ENCODE data around the gene ZDBF2. TPM values are rescaled to one million over a fixed set of nuclear protein-coding genes. Genes with fewer than 3 reads are reported as not detected.
"Not testable (repeated sequence)": the region's sequence is repeated elsewhere in the genome, so short reads cannot be mapped to it uniquely, and the experiment has no call there.

The ZDBF2 gene
- total and polyA plus RNA-seq, 9 donors, result 5.5 to 15.4 (median 9.5) TPM

GRCh38 chr2:206276169-206276942 lies 1.9 kb downstream of the ZDBF2 start:
- peaks cover 12% of the 10 kb centered on the region for H3K4me1 ChIP-seq (ENCODE audit: control insufficient read depth, insufficient read depth, low read length)
- no peaks in the 10 kb centered on the region for H3K9me3 ChIP-seq (replicated peaks; ENCODE audit: control insufficient read depth, low read depth, low read length)
- no peak for DNase-seq
- H3K4me3 ChIP-seq (ENCODE audit: low read length), result no peak overlapping the region
- H3K27ac ChIP-seq (ENCODE audit: low read length), result no peak overlapping the region
- H3K27me3 ChIP-seq (ENCODE audit: control insufficient read depth, insufficient read depth, low read length), result peaks cover 36% of the 10 kb centered on the region
- H3K36me3 ChIP-seq (ENCODE audit: control insufficient read depth, insufficient read depth, low read length), result no peaks in the 10 kb centered on the region
- WGBS (ENCODE audit: insufficient coverage), result 13% methylated on average over 4 of the region's 12 CpGs

GRCh38 chr2:206277503-206277902 lies 3.0 kb downstream of the ZDBF2 start:
- peaks cover 12% of the 10 kb centered on the region for H3K4me1 ChIP-seq (ENCODE audit: control insufficient read depth, insufficient read depth, low read length)
- no CpG with 5 or more reads among the region's 3 CpGs for whole genome bisulfite sequencing (ENCODE audit: insufficient coverage)
- no peak for DNase-seq
- no peaks in the 10 kb centered on the region for H3K9me3 ChIP-seq (replicated peaks; ENCODE audit: control insufficient read depth, low read depth, low read length)
- H3K4me3 ChIP-seq (ENCODE audit: low read length), result no peak overlapping the region
- H3K27me3 ChIP-seq (ENCODE audit: control insufficient read depth, insufficient read depth, low read length), result peaks cover 27% of the 10 kb centered on the region
- no peak overlapping the region for H3K27ac ChIP-seq (ENCODE audit: low read length)
- H3K36me3 ChIP-seq (ENCODE audit: control insufficient read depth, insufficient read depth, low read length), result peaks cover 4% of the 10 kb centered on the region

GRCh38 chr2:206282746-206283145 lies 8.3 kb downstream of the ZDBF2 start:
- no peak for DNase-seq
- no CpG with 5 or more reads among the region's 8 CpGs for WGBS (ENCODE audit: insufficient coverage)
- H3K4me1 ChIP-seq (ENCODE audit: control insufficient read depth, insufficient read depth, low read length), result no peaks in the 10 kb centered on the region

GRCh38 chr2:206287197-206287596 lies 12.7 kb downstream of the ZDBF2 start:
- Histone ChIP-seq H3K27me3 (ENCODE audit: control insufficient read depth, insufficient read depth, low read length) (no peaks in the 10 kb centered on the region), H3K9me3 (replicated peaks; ENCODE audit: control insufficient read depth, low read depth, low read length) (peaks cover 18% of the 10 kb centered on the region), H3K36me3 (ENCODE audit: control insufficient read depth, insufficient read depth, low read length) (peaks cover 18% of the 10 kb centered on the region), H3K27ac (ENCODE audit: low read length) (no peak overlapping the region), H3K4me3 (ENCODE audit: low read length) (no peak overlapping the region), H3K4me1 (ENCODE audit: control insufficient read depth, insufficient read depth, low read length) (no peaks in the 10 kb centered on the region)
- 100% methylated on average over 1 of the region's 2 CpGs for WGBS (ENCODE audit: insufficient coverage)
- DNase-seq, result no peak

More at GRCh38 chr2:206282746-206283145, 8.3 kb downstream of the ZDBF2 start:
- H3K4me3 ChIP-seq (ENCODE audit: low read length), result no peak overlapping the region
- peaks cover 6% of the 10 kb centered on the region for H3K27me3 ChIP-seq (ENCODE audit: control insufficient read depth, insufficient read depth, low read length)
- H3K27ac ChIP-seq (ENCODE audit: low read length), result no peak overlapping the region
- H3K9me3 ChIP-seq (replicated peaks; ENCODE audit: control insufficient read depth, low read depth, low read length), result peaks cover 8% of the 10 kb centered on the region
- peaks cover 4% of the 10 kb centered on the region for H3K36me3 ChIP-seq (ENCODE audit: control insufficient read depth, insufficient read depth, low read length)

GRCh38 chr2:206289391-206289790 lies 14.9 kb downstream of the ZDBF2 start:
- no peak overlapping the region for H3K27ac ChIP-seq (ENCODE audit: low read length)
- H3K9me3 ChIP-seq (replicated peaks; ENCODE audit: control insufficient read depth, low read depth, low read length), result peaks cover 18% of the 10 kb centered on the region
- H3K4me3 ChIP-seq (ENCODE audit: low read length), result no peak overlapping the region
- 83% methylated on average over 4 of the region's 4 CpGs for WGBS (ENCODE audit: insufficient coverage)
- peaks cover 16% of the 10 kb centered on the region for H3K36me3 ChIP-seq (ENCODE audit: control insufficient read depth, insufficient read depth, low read length)
- no peaks in the 10 kb centered on the region for H3K4me1 ChIP-seq (ENCODE audit: control insufficient read depth, insufficient read depth, low read length)
- no peak for DNase-seq
- no peaks in the 10 kb centered on the region for H3K27me3 ChIP-seq (ENCODE audit: control insufficient read depth, insufficient read depth, low read length)

- H3K27me3 ChIP-seq (ENCODE audit: control insufficient read depth, insufficient read depth, low read length), result no peaks in the 10 kb centered on the region
- no CpG with 5 or more reads among the region's 3 CpGs for WGBS (ENCODE audit: insufficient coverage)
- no peak overlapping the region for H3K4me3 ChIP-seq (ENCODE audit: low read length)
- no peaks in the 10 kb centered on the region for H3K36me3 ChIP-seq (ENCODE audit: control insufficient read depth, insufficient read depth, low read length)
- DNase-seq, result no peak
- H3K4me1 ChIP-seq (ENCODE audit: control insufficient read depth, insufficient read depth, low read length), result no peaks in the 10 kb centered on the region
- H3K9me3 ChIP-seq (replicated peaks; ENCODE audit: control insufficient read depth, low read depth, low read length), result no peaks in the 10 kb centered on the region
- H3K27ac ChIP-seq (ENCODE audit: low read length), result no peak overlapping the region
Observed at GRCh38 chr2:206296128-206296527, 21.7 kb downstream of the ZDBF2 start.

GRCh38 chr2:206299608-206300007 lies 25.1 kb downstream of the ZDBF2 start:
- H3K4me1 ChIP-seq (ENCODE audit: control insufficient read depth, insufficient read depth, low read length); DNase-seq; H3K27ac ChIP-seq (ENCODE audit: low read length); H3K36me3 ChIP-seq (ENCODE audit: control insufficient read depth, insufficient read depth, low read length); H3K9me3 ChIP-seq (replicated peaks; ENCODE audit: control insufficient read depth, low read depth, low read length); H3K4me3 ChIP-seq (ENCODE audit: low read length); H3K27me3 ChIP-seq (ENCODE audit: control insufficient read depth, insufficient read depth, low read length): not testable (repeated sequence)
- WGBS (ENCODE audit: insufficient coverage), result 89% methylated on average over 5 of the region's 10 CpGs

- Histone ChIP-seq H3K4me1 (ENCODE audit: control insufficient read depth, insufficient read depth, low read length) (no peaks in the 10 kb centered on the region), H3K36me3 (ENCODE audit: control insufficient read depth, insufficient read depth, low read length) (peaks cover 3% of the 10 kb centered on the region), H3K4me3 (ENCODE audit: low read length) (no peak overlapping the region), H3K27me3 (ENCODE audit: control insufficient read depth, insufficient read depth, low read length) (no peaks in the 10 kb centered on the region), H3K9me3 (replicated peaks; ENCODE audit: control insufficient read depth, low read depth, low read length) (no peaks in the 10 kb centered on the region), H3K27ac (ENCODE audit: low read length) (no peak overlapping the region)
- no peak for DNase-seq
- 83% methylated on average over 1 of the region's 3 CpGs for WGBS (ENCODE audit: insufficient coverage)
Observed at GRCh38 chr2:206305523-206306245, 31.2 kb downstream of the ZDBF2 start.

GRCh38 chr2:206311026-206311425 lies 36.6 kb downstream of the ZDBF2 start:
- Histone ChIP-seq H3K4me1 (ENCODE audit: control insufficient read depth, insufficient read depth, low read length) (no peaks in the 10 kb centered on the region), H3K27me3 (ENCODE audit: control insufficient read depth, insufficient read depth, low read length) (no peaks in the 10 kb centered on the region), H3K9me3 (replicated peaks; ENCODE audit: control insufficient read depth, low read depth, low read length) (no peaks in the 10 kb centered on the region), H3K4me3 (ENCODE audit: low read length) (no peak overlapping the region), H3K27ac (ENCODE audit: low read length) (no peak overlapping the region), H3K36me3 (ENCODE audit: control insufficient read depth, insufficient read depth, low read length) (peaks cover under 1% of the 10 kb centered on the region)
- WGBS (ENCODE audit: insufficient coverage), result 77% methylated on average over 7 of the region's 9 CpGs
- no peak for DNase-seq

- Histone ChIP-seq H3K36me3 (ENCODE audit: control insufficient read depth, insufficient read depth, low read length) (no peaks in the 10 kb centered on the region), H3K27me3 (ENCODE audit: control insufficient read depth, insufficient read depth, low read length) (no peaks in the 10 kb centered on the region), H3K9me3 (replicated peaks; ENCODE audit: control insufficient read depth, low read depth, low read length) (peaks cover 11% of the 10 kb centered on the region), H3K27ac (ENCODE audit: low read length) (no peak overlapping the region), H3K4me3 (ENCODE audit: low read length) (no peak overlapping the region), H3K4me1 (ENCODE audit: control insufficient read depth, insufficient read depth, low read length) (no peaks in the 10 kb centered on the region)
- WGBS (ENCODE audit: insufficient coverage), result no CpG with 5 or more reads among the region's 1 CpG
- no peak for DNase-seq
Observed at GRCh38 chr2:206316141-206316540, 41.7 kb downstream of the ZDBF2 start.

All from muscle of leg (tissue), 11 donors.